GM12878 (cell line): ENCODE results near the gene GLIPR2.

ENCODE experiments used
- CTCF ChIP-seq, 3 experiments: IDR thresholded peaks in 2 of 3; conservative IDR thresholded peaks in 1 of 3; 2 replicates each; pipeline ENCODE4 v1.5.1; 2011; ENCODE audit warnings: low read depth in 3 of 3, low read length in 3 of 3, mild to moderate bottlenecking in 3 of 3, control low read depth in 2 of 3, moderate library complexity in 2 of 3, inconsistent platforms in 1 of 3, mixed read lengths in 1 of 3; ENCODE audit not compliant: control insufficient read depth in 2 of 3, insufficient read depth in 1 of 3; ENCODE audit errors: extremely low read depth in 1 of 3
- USF1 ChIP-seq: IDR thresholded peaks from 2 replicates; pipeline ENCODE4 v1.6.1; 2011; ENCODE audit warnings: borderline replicate concordance, low read depth, mild to moderate bottlenecking, moderate library complexity, mixed read lengths, low read length; ENCODE audit not compliant: insufficient read depth; ENCODE audit errors: extremely low read length

- TF ChIP-seq CTCF (IDR thresholded peaks at IDR 0.05 in 2 of 3, conservative IDR thresholded peaks at IDR 0.05 in 1 of 3; ENCODE audit: control insufficient read depth in 2 of 3, extremely low read depth in 1 of 3, insufficient read depth in 1 of 3, low read depth in 3 of 3, low read length in 3 of 3) (no peak), USF1 (no peak)
Measured at GRCh38 chr9:36116593-36116992, 19.9 kb upstream of the GLIPR2 start.
